Fibroblast of lung (primary cell): ENCODE data around the gene FREM2. TPM values are rescaled to one million over a fixed set of nuclear protein-coding genes. Genes with fewer than 3 reads are reported as not detected.

ENCODE experiments used
- DNase-seq, 2 donors: peaks; one replicate each; pipeline versions ENCODE4 v3.0.0 to v3.0.0-alpha.2; 2010; ENCODE audit warnings: low read depth in 2 of 2
- H2AFZ ChIP-seq: 2 replicates; pipeline ENCODE4 v1.5.1; 2012; ENCODE audit warnings: low read length, control low read depth, inconsistent platforms
- H3K27ac ChIP-seq: 2 replicates; pipeline ENCODE4 v1.5.1; 2011; ENCODE audit warnings: low read length, control low read depth; ENCODE audit not compliant: insufficient read depth
- H3K27me3 ChIP-seq: 2 replicates; pipeline ENCODE4 v1.5.1; 2011; ENCODE audit warnings: mild to moderate bottlenecking, low read length; ENCODE audit not compliant: control insufficient read depth, insufficient read depth
- H3K36me3 ChIP-seq: 2 replicates; pipeline ENCODE4 v1.5.1; 2011; ENCODE audit warnings: low read length; ENCODE audit not compliant: control insufficient read depth, insufficient read depth
- H3K4me1 ChIP-seq: 2 replicates; pipeline ENCODE4 v1.5.1; 2011; ENCODE audit warnings: low read length; ENCODE audit not compliant: control insufficient read depth, insufficient read depth; ENCODE audit errors: extremely low read depth
- H3K4me2 ChIP-seq: 2 replicates; pipeline ENCODE4 v1.5.1; 2011; ENCODE audit warnings: low read length, control low read depth; ENCODE audit not compliant: insufficient read depth; ENCODE audit errors: extremely low read depth
- H3K4me3 ChIP-seq, 4 experiments: fragments of 200-600 bp in 1 of 4; sonication (generic) in 1 of 4; replicated peaks in 1 of 4; 2 replicates each; pipeline ENCODE4 v1.5.1; 2011 to 2016; ENCODE audit warnings: low read length in 4 of 4, low read depth in 3 of 4, mild to moderate bottlenecking in 3 of 4, control low read depth in 2 of 4, inconsistent platforms in 1 of 4, mixed read lengths in 1 of 4; ENCODE audit not compliant: insufficient read depth in 1 of 4; ENCODE audit errors: control extremely low read depth in 1 of 4
- H3K79me2 ChIP-seq: 2 replicates; pipeline ENCODE4 v1.5.1; 2012; ENCODE audit warnings: mild to moderate bottlenecking, low read length, inconsistent platforms; ENCODE audit not compliant: control insufficient read depth, insufficient read depth
- H3K9ac ChIP-seq: 2 replicates; pipeline ENCODE4 v1.5.1; 2011; ENCODE audit warnings: mild to moderate bottlenecking, low read length, control low read depth; ENCODE audit not compliant: insufficient read depth
- H3K9me3 ChIP-seq: 2 replicates; pipeline ENCODE4 v1.5.1; 2012; ENCODE audit warnings: low read depth, low read length; ENCODE audit not compliant: control insufficient read depth, insufficient read depth
- H4K20me1 ChIP-seq: 2 replicates; pipeline ENCODE4 v1.5.1; 2011; ENCODE audit warnings: low read length; ENCODE audit not compliant: control insufficient read depth, insufficient read depth; ENCODE audit errors: extremely low read depth
- EZH2 ChIP-seq: IDR thresholded peaks from 2 replicates; pipeline ENCODE4 v1.5.1; 2012; ENCODE audit warnings: low read length, control low read depth, mild to moderate bottlenecking; ENCODE audit errors: missing control alignments
- polyA plus RNA-seq, 2 donors: library from polyadenylated mRNA; depleted of rRNA in 1 of 2; stranded (reverse) in 1 of 2; unstranded in 1 of 2; fragments of >200 nt; gene quantifications; 2 replicates each; pipeline ENCODE4 v1.2.1, GENCODE V29; 2011 to 2012; ENCODE audit warnings: missing spikeins in 1 of 2
- total RNA-seq: library from RNA; depleted of rRNA; stranded (reverse); fragments of >200 nt; gene quantifications from 2 replicates; pipeline ENCODE4 v1.2.1, GENCODE V29; 2014
- TF ChIP-seq, protein P1 (sequence below), 2 donors: IDR thresholded peaks in 1 of 2; conservative IDR thresholded peaks in 1 of 2; 1 replicate in 1 of 2; 2 replicates in 1 of 2; pipeline ENCODE4 v1.5.1; 2011 to 2012; ENCODE audit warnings: low read length in 2 of 2, control low read depth in 1 of 2, inconsistent platforms in 1 of 2, low read depth in 1 of 2, mild to moderate bottlenecking in 1 of 2

FREM2 gene
- total and polyA plus RNA-seq, 2 donors (not counting 1 experiment from before 2014, with no cell fraction given), result under 0.01 TPM

DNA sequence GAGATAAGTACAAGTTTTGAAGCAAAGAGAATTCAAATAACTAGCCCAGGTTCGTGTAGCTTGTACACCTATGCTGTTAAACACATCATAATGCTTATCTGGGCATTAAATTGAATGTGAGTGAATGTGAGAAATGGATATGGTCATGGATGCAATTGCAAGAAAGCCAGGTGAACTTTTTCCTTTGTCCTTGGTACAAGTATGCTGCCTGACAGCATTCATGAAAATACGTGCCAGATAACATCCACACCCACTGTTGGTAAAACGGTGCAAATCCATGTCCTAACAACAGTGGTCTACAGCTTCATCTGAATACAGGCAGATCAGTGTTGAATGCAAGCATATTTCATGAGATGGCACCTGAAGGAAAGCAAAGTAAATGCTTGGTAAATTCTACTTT is 181.5 kb downstream of the FREM2 start:
- no peak for TF ChIP-seq EZH2
- TF ChIP-seq, protein P1, sequence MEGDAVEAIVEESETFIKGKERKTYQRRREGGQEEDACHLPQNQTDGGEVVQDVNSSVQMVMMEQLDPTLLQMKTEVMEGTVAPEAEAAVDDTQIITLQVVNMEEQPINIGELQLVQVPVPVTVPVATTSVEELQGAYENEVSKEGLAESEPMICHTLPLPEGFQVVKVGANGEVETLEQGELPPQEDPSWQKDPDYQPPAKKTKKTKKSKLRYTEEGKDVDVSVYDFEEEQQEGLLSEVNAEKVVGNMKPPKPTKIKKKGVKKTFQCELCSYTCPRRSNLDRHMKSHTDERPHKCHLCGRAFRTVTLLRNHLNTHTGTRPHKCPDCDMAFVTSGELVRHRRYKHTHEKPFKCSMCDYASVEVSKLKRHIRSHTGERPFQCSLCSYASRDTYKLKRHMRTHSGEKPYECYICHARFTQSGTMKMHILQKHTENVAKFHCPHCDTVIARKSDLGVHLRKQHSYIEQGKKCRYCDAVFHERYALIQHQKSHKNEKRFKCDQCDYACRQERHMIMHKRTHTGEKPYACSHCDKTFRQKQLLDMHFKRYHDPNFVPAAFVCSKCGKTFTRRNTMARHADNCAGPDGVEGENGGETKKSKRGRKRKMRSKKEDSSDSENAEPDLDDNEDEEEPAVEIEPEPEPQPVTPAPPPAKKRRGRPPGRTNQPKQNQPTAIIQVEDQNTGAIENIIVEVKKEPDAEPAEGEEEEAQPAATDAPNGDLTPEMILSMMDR (conservative IDR thresholded peaks at IDR 0.05 in 1 of 2, IDR thresholded peaks at IDR 0.05 in 1 of 2; ENCODE audit: low read depth in 1 of 2, low read length in 2 of 2), result no peak

DNA sequence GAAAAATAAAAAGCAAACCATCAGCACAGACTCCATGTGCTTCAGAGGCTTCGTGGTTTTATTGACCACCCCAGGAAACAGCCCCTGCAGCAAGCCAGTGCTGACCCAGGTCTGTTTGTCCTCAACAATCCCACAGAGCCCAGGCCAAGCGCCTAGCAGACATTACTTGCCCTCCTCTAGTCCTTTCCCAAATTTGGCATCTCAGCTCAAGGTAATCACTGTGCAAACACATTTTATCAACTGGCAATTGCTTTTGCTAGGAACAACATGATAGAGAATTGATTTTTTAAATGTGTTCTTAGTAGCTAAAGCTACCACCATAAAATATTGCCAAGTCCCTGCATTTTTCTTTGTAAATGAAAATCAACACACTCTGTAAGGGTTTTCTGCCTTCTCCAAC is 182.0 kb downstream of the FREM2 start:
- no peak for TF ChIP-seq EZH2
- TF ChIP-seq, protein P1 (conservative IDR thresholded peaks at IDR 0.05 in 1 of 2, IDR thresholded peaks at IDR 0.05 in 1 of 2; ENCODE audit: low read depth in 1 of 2, low read length in 2 of 2), result no peak
- Histone ChIP-seq H4K20me1 (no peaks in the 10 kb centered on the region), H3K4me2 (no peak overlapping the region), H2AFZ (no peak overlapping the region), H3K9me3 (no peaks in the 10 kb centered on the region), H3K27me3 (no peaks in the 10 kb centered on the region), H3K36me3 (no peaks in the 10 kb centered on the region), H3K4me1 (no peaks in the 10 kb centered on the region), H3K27ac (no peak overlapping the region), H3K79me2 (no peaks in the 10 kb centered on the region), H3K9ac (no peak overlapping the region), H3K4me3 (no peak overlapping the region)
- no peak for DNase-seq

More for the DNA sequence above, 181.5 kb downstream of the FREM2 start:
- no peaks in the 10 kb centered on the region for H3K36me3 ChIP-seq
- DNase-seq, result no peak
- no peak overlapping the region for H2AFZ ChIP-seq
- H4K20me1 ChIP-seq, result no peaks in the 10 kb centered on the region
- no peaks in the 10 kb centered on the region for H3K4me1 ChIP-seq
- H3K9ac ChIP-seq, result no peak overlapping the region
- no peaks in the 10 kb centered on the region for H3K27me3 ChIP-seq
- H3K4me2 ChIP-seq, result no peak overlapping the region
- H3K27ac ChIP-seq, result no peak overlapping the region
- no peak overlapping the region for H3K4me3 ChIP-seq
- H3K79me2 ChIP-seq, result no peaks in the 10 kb centered on the region
- no peaks in the 10 kb centered on the region for H3K9me3 ChIP-seq

DNA sequence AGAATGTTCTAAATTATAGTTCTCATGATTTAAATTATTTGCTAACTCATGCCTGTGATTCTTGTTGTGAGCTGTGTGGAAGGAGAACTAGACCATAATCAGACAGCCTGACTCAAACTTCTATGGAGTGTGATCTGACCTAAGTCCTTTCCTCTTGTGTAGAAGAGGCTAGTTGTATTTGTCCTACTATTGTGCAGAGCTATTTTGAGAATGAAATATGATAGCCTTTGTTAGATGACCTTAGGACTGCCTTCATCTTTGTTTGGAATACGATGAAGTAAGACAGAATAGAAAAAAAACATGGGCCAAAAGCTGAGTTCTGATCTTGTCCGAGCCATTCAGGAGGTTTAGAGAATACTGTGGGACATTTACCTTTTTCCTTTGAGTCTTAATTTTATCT is 184.4 kb downstream of the FREM2 start:
- no peak for DNase-seq
- Histone ChIP-seq H3K4me3 (no peak overlapping the region), H3K27ac (no peak overlapping the region), H3K36me3 (no peaks in the 10 kb centered on the region), H3K9ac (no peak overlapping the region), H3K79me2 (no peaks in the 10 kb centered on the region), H2AFZ (no peak overlapping the region), H3K4me2 (no peak overlapping the region), H3K4me1 (no peaks in the 10 kb centered on the region), H3K27me3 (no peaks in the 10 kb centered on the region), H3K9me3 (no peaks in the 10 kb centered on the region), H4K20me1 (no peaks in the 10 kb centered on the region)
- TF ChIP-seq, protein P1 (conservative IDR thresholded peaks at IDR 0.05 in 1 of 2, IDR thresholded peaks at IDR 0.05 in 1 of 2; ENCODE audit: low read depth in 1 of 2, low read length in 2 of 2), result no peak
- TF ChIP-seq EZH2, result no peak
